Bronchial epithelial cell (primary cell): ENCODE measurements around the gene PAEP. TPM values are rescaled to one million over a fixed set of nuclear protein-coding genes. Genes with fewer than 3 reads are reported as not detected.

Experiments used
- DNase-seq: peaks from one replicate; pipeline ENCODE4 v3.0.0-alpha.2; 2010; ENCODE audit warnings: low read depth
- FAIRE-seq: peaks from 2 replicates; lab custom pipeline; 2011; peaks lifted over from hg19 to GRCh38; lab: Jason Lieb, UNC
- H3K27me3 ChIP-seq: 2 replicates; pipeline ENCODE4 v1.5.1; 2011; ENCODE audit warnings: low read length; ENCODE audit not compliant: control insufficient read depth, insufficient read depth
- H3K36me3 ChIP-seq: 2 replicates; pipeline ENCODE4 v1.5.1; 2011; ENCODE audit warnings: low read length; ENCODE audit not compliant: control insufficient read depth, insufficient read depth
- H3K4me3 ChIP-seq: 2 replicates; pipeline ENCODE4 v1.5.1; 2011; ENCODE audit warnings: mild to moderate bottlenecking, low read depth, low read length, control low read depth
- CTCF ChIP-seq: IDR thresholded peaks from 2 replicates; pipeline ENCODE4 v1.5.1; 2011; ENCODE audit warnings: mild to moderate bottlenecking, moderate library complexity, low read length, control low read depth, inconsistent platforms; ENCODE audit not compliant: insufficient read depth, severe bottlenecking
- total RNA-seq: library from RNA; depleted of rRNA; stranded (reverse); fragments of >200 nt; gene quantifications from 2 replicates; pipeline ENCODE4 v1.2.1, GENCODE V29; 2014

Gene PAEP
- total RNA-seq, 1 donor from 2014 or later = not detected

- H3K27me3 ChIP-seq = no peaks in the 10 kb centered on the region
- H3K4me3 ChIP-seq = no peak overlapping the region
- DNase-seq (no peak), FAIRE-seq (no peak)
- H3K36me3 ChIP-seq = no peaks in the 10 kb centered on the region
- no peak for TF ChIP-seq CTCF
These were observed 22.1 kb downstream of the PAEP start for GRCh38 chr9:135583688-135584011.

- no peak for FAIRE-seq
- H3K36me3 ChIP-seq = no peaks in the 10 kb centered on the region
- H3K27me3 ChIP-seq = no peaks in the 10 kb centered on the region
- no peak overlapping the region for H3K4me3 ChIP-seq
- no peak for TF ChIP-seq CTCF
- DNase-seq = no peak
These were observed 22.8 kb downstream of the PAEP start for GRCh38 chr9:135584371-135584770.

GRCh38 chr9:135584934-135585333 is 23.4 kb downstream of the PAEP start:
- DNase-seq (no peak), FAIRE-seq (no peak)
- Histone ChIP-seq H3K36me3 (no peaks in the 10 kb centered on the region), H3K27me3 (no peaks in the 10 kb centered on the region), H3K4me3 (no peak overlapping the region)
- no peak for TF ChIP-seq CTCF

GRCh38 chr9:135586601-135587109 is 25.1 kb downstream of the PAEP start:
- no peak for FAIRE-seq
- DNase-seq = no peak

GRCh38 chr9:135587658-135588057 is 26.1 kb downstream of the PAEP start:
- no peak overlapping the region for H3K4me3 ChIP-seq
- FAIRE-seq = no peak
- H3K27me3 ChIP-seq = no peaks in the 10 kb centered on the region
- no peaks in the 10 kb centered on the region for H3K36me3 ChIP-seq
- no peak for DNase-seq
- TF ChIP-seq CTCF = no peak

More at GRCh38 chr9:135586601-135587109, 25.1 kb downstream of the PAEP start:
- H3K4me3 ChIP-seq = no peak overlapping the region
- no peaks in the 10 kb centered on the region for H3K27me3 ChIP-seq
- H3K36me3 ChIP-seq = no peaks in the 10 kb centered on the region
- no peak for TF ChIP-seq CTCF

- FAIRE-seq (no peak), DNase-seq (no peak)
- no peaks in the 10 kb centered on the region for H3K27me3 ChIP-seq
These were observed 26.8 kb downstream of the PAEP start for GRCh38 chr9:135588371-135588770.

More at GRCh38 chr9:135588371-135588770, 26.8 kb downstream of the PAEP start:
- Histone ChIP-seq H3K4me3 (no peak overlapping the region), H3K36me3 (no peaks in the 10 kb centered on the region)
- no peak for TF ChIP-seq CTCF
